Activated CD4-positive, alpha-beta T cell treated with anti-CD3 and anti-CD28 coated beads, Interleukin-2, Interleukin-6, amounts not matched to agents 100 ng/mL and 50 ng/mL, durations not matched to agents 16 hours and 8 hours (primary cell): Measurements from ENCODE around the gene ATXN7L1.
"Not testable (repeated sequence)": the region's sequence is repeated elsewhere in the genome, so short reads cannot be mapped to it uniquely, and the experiment has no call there.

Experiments
- DNase-seq: peaks from one replicate; pipeline ENCODE4 v3.0.0-alpha.2; 2020

ATXN7L1 gene

GRCh38 chr7:105734233-105734632 lies 142.2 kb downstream of the ATXN7L1 start:
- DNase-seq = no peak

- no peak for DNase-seq
Observed at GRCh38 chr7:105731042-105731441, 145.4 kb downstream of the ATXN7L1 start.

- no peak for DNase-seq
Observed at GRCh38 chr7:105728028-105728427, 148.4 kb downstream of the ATXN7L1 start.

- DNase-seq = no peak
Observed at GRCh38 chr7:105724688-105725087, 151.7 kb downstream of the ATXN7L1 start.

- DNase-seq = no peak
Observed at GRCh38 chr7:105723572-105723971, 152.8 kb downstream of the ATXN7L1 start.

- DNase-seq = no peak
Observed at GRCh38 chr7:105721571-105722104, 154.8 kb downstream of the ATXN7L1 start.

- no peak for DNase-seq
Observed at GRCh38 chr7:105719919-105720318, 156.5 kb downstream of the ATXN7L1 start.

- DNase-seq = no peak
Observed at GRCh38 chr7:105719395-105719794, 157.0 kb downstream of the ATXN7L1 start.

- no peak for DNase-seq
Observed at GRCh38 chr7:105718511-105718925, 157.9 kb downstream of the ATXN7L1 start.

- DNase-seq = peak; percentile 31
Observed at GRCh38 chr7:105715528-105715927, 160.9 kb downstream of the ATXN7L1 start.

- no peak for DNase-seq
Observed at GRCh38 chr7:105713488-105714465, 162.6 kb downstream of the ATXN7L1 start.

- no peak for DNase-seq
Observed at GRCh38 chr7:105712877-105713276, 163.5 kb downstream of the ATXN7L1 start.

- no peak for DNase-seq
Observed at GRCh38 chr7:105711726-105712402, 164.5 kb downstream of the ATXN7L1 start.

GRCh38 chr7:105710720-105711119 lies 165.7 kb downstream of the ATXN7L1 start:
- DNase-seq = not testable (repeated sequence)

- DNase-seq = no peak
Observed at GRCh38 chr7:105708763-105709080, 167.7 kb downstream of the ATXN7L1 start.

- no peak for DNase-seq
Observed at GRCh38 chr7:105707967-105708762, 168.2 kb downstream of the ATXN7L1 start.

- DNase-seq = no peak
Observed at GRCh38 chr7:105707381-105707780, 169.0 kb downstream of the ATXN7L1 start.

GRCh38 chr7:105705427-105705826 lies 171.0 kb downstream of the ATXN7L1 start:
- DNase-seq = no peak

- no peak for DNase-seq
Observed at GRCh38 chr7:105703207-105703930, 173.0 kb downstream of the ATXN7L1 start.

GRCh38 chr7:105699568-105700236 lies 176.7 kb downstream of the ATXN7L1 start:
- DNase-seq = no peak

- DNase-seq = no peak
Observed at GRCh38 chr7:105698531-105698930, 177.9 kb downstream of the ATXN7L1 start.

GRCh38 chr7:105697753-105698152 lies 178.6 kb downstream of the ATXN7L1 start:
- no peak for DNase-seq
